Measurements from ENCODE around the gene TCF25.

Gene TCF25

GRCh38 chr16:89909777-89910716 is 36.7 kb downstream of the TCF25 start:
- no peak overlapping the region for H3K4me3 Mint-ChIP-seq
- peaks cover 14% of the 10 kb centered on the region for H3K4me1 Mint-ChIP-seq
- H3K36me3 Mint-ChIP-seq (ENCODE audit: low read depth) = peaks cover 43% of the 10 kb centered on the region
- peaks cover 10% of the 10 kb centered on the region for H3K9me3 Mint-ChIP-seq
- H3K27ac Mint-ChIP-seq = no peak overlapping the region
- peaks cover 3% of the 10 kb centered on the region for H3K27me3 Mint-ChIP-seq (ENCODE audit: low read depth, poor library complexity)
- DNase-seq = peak; percentile 80
- TF ChIP-seq, protein P1, sequence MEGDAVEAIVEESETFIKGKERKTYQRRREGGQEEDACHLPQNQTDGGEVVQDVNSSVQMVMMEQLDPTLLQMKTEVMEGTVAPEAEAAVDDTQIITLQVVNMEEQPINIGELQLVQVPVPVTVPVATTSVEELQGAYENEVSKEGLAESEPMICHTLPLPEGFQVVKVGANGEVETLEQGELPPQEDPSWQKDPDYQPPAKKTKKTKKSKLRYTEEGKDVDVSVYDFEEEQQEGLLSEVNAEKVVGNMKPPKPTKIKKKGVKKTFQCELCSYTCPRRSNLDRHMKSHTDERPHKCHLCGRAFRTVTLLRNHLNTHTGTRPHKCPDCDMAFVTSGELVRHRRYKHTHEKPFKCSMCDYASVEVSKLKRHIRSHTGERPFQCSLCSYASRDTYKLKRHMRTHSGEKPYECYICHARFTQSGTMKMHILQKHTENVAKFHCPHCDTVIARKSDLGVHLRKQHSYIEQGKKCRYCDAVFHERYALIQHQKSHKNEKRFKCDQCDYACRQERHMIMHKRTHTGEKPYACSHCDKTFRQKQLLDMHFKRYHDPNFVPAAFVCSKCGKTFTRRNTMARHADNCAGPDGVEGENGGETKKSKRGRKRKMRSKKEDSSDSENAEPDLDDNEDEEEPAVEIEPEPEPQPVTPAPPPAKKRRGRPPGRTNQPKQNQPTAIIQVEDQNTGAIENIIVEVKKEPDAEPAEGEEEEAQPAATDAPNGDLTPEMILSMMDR (IDR thresholded peaks at IDR 0.05) = peak; percentile 87

- Mint-ChIP-seq H3K4me1 (peaks cover 13% of the 10 kb centered on the region), H3K4me3 (no peak overlapping the region), H3K9me3 (peaks cover 10% of the 10 kb centered on the region), H3K27ac (peak overlapping the region; percentile 25), H3K27me3 (ENCODE audit: low read depth, poor library complexity) (peaks cover 3% of the 10 kb centered on the region), H3K36me3 (ENCODE audit: low read depth) (peaks cover 35% of the 10 kb centered on the region)
- TF ChIP-seq, protein P1 (IDR thresholded peaks at IDR 0.05) = no peak
- no peak for DNase-seq
These were observed 37.4 kb downstream of the TCF25 start for GRCh38 chr16:89910717-89911354.

DNA sequence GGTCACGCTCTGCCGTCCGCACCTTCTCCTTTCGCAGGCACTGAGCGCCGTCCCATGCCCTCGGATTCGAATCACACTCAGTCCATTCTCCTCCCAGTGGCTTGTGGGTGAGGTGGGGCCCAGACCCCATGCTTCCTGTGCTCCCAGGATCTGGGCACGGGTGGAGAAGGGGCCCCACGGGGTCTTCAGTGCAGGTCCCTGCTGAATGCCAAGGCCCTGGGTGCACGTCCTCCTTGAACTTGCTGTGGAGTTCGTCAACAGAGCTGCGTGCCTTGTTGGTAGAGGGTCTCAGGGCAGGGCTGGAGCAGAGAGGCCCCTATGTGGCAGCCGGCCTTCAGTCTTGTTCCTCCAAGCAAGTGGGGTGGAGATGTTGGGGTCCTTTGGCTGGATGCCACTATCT is 38.0 kb downstream of the TCF25 start:
- Mint-ChIP-seq H3K4me3 (no peak overlapping the region), H3K9me3 (peaks cover 8% of the 10 kb centered on the region), H3K27me3 (ENCODE audit: low read depth, poor library complexity) (peaks cover 3% of the 10 kb centered on the region), H3K36me3 (ENCODE audit: low read depth) (peaks cover 29% of the 10 kb centered on the region), H3K4me1 (peaks cover 11% of the 10 kb centered on the region), H3K27ac (peak overlapping the region; percentile 25)
- DNase-seq = no peak
- TF ChIP-seq, protein P1 (IDR thresholded peaks at IDR 0.05) = no peak

- H3K4me3 Mint-ChIP-seq = no peak overlapping the region
- peak overlapping the region; percentile 88 for H3K27ac Mint-ChIP-seq
- H3K27me3 Mint-ChIP-seq (ENCODE audit: low read depth, poor library complexity) = peaks cover 3% of the 10 kb centered on the region
- peaks cover 11% of the 10 kb centered on the region for H3K4me1 Mint-ChIP-seq
- peaks cover under 1% of the 10 kb centered on the region for H3K9me3 Mint-ChIP-seq
- peaks cover 22% of the 10 kb centered on the region for H3K36me3 Mint-ChIP-seq (ENCODE audit: low read depth)
- DNase-seq = no peak
- TF ChIP-seq, protein P1 (IDR thresholded peaks at IDR 0.05) = no peak
These were observed 38.8 kb downstream of the TCF25 start for GRCh38 chr16:89912143-89912542.

GRCh38 chr16:89912627-89913026 is 39.2 kb downstream of the TCF25 start:
- Mint-ChIP-seq H3K27ac (peak overlapping the region; percentile 87), H3K4me1 (peaks cover 14% of the 10 kb centered on the region), H3K4me3 (no peak overlapping the region), H3K27me3 (ENCODE audit: low read depth, poor library complexity) (peaks cover 3% of the 10 kb centered on the region), H3K9me3 (no peaks in the 10 kb centered on the region), H3K36me3 (ENCODE audit: low read depth) (peaks cover 20% of the 10 kb centered on the region)
- DNase-seq = no peak
- TF ChIP-seq, protein P1 (IDR thresholded peaks at IDR 0.05) = no peak

All from nephron progenitor cell (in vitro differentiated cells).